ENCODE measurements around the gene CDH23.

- TF ChIP-seq CTCF (IDR thresholded peaks at IDR 0.05; ENCODE audit: low read length) (no peak), EZH2 (optimal IDR thresholded peaks at IDR 0.05; ENCODE audit: low read depth, low read length) (no peak), EZH2phosphoT487 (IDR thresholded peaks at IDR 0.05; ENCODE audit: low read length) (no peak)
Observed at GRCh38 chr10:71694039-71694501, 297.4 kb downstream of the CDH23 start.

Measured in MM.1S (cell line).